Stimulated activated CD8-positive, alpha-beta memory T cell treated with anti-CD3 and anti-CD28 coated beads, Interleukin-4, amount 100 ng/mL, for 48 hours (primary cell): Measurements from ENCODE around the gene POLR3C.
A peak's percentile ranks its signal among the peaks of the same experiment; 100 is the strongest.

ENCODE experiments used
- DNase-seq: peaks from one replicate; pipeline ENCODE4 v3.0.0-alpha.2; 2020

POLR3C gene

DNA sequence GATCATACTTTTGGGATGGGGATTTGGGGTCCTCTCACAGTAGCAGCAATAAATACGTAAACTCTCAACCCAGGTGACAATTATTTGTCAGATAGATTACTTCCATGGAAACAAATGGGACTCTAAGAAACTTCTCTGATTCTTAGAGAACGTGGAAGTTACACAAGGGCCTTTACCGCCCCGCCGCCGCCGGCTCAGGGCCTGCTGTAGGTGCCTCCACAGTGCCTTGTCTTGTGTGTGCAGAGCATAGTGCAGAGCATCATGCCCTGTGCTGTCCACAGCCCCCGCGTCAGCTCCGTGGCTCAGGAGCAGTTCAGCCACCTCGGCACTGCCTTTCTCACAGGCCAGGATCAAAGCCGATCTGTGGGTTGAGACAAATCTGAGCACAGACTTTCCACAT, 50.6 kb downstream of the POLR3C start:
- no peak for DNase-seq

DNA sequence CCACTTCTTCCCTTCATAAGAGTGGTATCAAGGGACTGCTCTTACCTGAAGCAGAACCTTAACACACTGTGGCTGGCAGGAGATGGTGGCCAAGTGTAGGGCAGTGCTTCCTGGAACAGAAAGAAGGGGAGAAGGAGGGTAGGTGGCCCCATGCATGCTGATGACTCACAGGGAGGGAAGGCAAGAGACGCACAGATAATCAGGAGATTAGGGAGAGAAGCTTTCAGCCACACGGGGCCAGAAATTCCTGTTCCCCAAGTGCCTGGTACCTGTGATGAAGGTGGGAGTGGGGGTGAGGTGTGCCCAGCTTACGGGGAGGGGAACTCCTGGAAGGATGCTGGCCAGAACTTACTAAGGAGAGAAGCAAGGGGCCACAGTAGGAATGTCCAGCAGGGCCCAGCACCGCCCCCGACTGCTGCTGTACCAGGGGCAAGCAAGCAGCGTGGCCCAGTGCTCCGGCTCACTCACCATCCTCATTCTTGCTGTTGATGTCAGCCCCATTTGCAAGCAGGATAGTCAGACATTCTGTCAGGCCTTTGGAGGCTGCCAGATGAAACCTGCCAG, 54.0 kb downstream of the POLR3C start:
- DNase-seq = no peak

DNA sequence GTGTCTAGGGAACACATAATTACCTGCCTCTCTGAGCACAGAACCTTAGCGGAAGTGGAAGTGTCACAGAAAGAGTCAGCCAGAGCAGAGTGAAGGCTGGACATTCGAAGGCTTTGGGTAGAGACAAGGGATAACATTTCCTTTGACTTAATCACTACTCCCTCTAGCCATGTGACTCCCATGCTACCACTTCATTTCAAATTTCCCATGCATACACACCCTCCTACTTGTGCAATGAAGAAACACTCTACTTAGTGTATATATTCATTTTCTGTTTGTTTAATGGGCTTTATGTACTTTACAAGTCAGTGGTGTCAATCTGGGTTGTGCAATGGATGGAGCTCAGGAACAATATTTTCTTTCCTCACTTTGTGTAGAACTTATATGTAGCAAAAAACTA, 54.7 kb downstream of the POLR3C start:
- DNase-seq = no peak

DNA sequence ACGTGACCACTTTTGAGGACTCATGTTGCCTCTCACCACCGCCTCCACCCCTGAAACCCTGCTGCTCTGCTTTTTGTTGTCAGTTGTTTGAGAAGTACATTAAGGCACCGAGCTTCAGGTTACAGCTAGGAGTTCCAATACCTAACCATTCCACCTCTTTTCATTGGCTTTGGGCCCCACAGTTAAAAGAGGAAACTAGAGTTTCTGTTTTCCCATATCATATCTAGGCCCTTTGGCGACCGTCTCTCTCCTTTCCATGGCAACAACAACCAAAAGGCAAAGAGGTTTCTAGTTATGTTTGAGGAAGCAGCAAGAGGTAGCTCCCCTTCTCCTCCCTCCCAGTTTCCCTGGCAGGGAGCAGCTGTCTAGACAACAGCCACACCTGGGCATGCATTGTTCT, 55.8 kb downstream of the POLR3C start:
- DNase-seq = no peak

DNA sequence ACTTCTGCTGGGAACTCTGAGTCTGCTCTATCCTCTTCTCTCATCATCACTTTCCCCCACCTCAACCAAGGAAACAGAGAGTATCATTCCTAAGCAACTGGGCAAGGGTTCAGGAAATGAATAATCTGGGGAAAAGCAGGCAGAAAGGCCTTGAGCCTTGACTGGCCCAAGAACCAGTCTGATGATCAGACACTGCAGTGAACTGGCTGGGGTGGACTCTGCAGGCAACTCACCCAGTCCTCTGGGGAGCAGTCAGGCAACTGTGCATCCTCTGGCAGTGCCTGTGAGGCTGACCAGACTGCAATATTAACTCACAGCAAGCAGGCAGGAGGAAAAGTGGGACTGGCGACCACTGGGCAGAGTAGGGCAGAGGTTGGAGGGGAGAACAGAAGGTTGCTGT, 60.7 kb downstream of the POLR3C start:
- no peak for DNase-seq

DNA sequence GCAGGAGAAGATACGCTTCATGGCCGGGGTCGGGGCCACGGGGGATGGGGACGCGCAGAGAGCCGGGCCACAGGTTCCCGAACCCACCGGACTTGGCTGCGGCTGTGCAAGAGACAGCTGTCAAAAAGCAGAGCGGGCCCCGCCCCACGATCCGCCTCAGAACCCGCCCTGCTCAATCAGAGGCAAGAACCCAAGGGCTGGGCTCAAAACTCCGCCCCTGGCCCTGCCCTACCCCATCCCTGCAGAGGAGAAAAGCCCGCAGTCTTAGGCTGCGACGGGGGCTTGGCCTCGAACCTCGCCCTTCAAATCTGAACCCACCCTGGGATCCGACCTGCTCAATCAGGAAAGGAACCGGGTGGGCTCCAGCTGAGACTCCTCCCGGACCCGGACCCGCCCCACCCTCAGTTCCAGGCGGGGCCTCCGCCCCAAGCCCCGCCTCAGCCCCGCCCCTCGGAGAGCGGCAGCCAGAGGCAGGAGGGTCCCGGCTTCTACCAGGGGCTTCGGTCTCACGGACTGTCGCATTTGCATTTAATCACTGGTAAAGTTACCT, 61.8 kb downstream of the POLR3C start, which contains the start of gene ANKRD35:
Gene ANKRD35 (minus strand): TSS at position 129 of the 550 bp plus-strand sequence. CDS start 108 bp downstream, at position 21.
- peak; percentile 92 for DNase-seq

DNA sequence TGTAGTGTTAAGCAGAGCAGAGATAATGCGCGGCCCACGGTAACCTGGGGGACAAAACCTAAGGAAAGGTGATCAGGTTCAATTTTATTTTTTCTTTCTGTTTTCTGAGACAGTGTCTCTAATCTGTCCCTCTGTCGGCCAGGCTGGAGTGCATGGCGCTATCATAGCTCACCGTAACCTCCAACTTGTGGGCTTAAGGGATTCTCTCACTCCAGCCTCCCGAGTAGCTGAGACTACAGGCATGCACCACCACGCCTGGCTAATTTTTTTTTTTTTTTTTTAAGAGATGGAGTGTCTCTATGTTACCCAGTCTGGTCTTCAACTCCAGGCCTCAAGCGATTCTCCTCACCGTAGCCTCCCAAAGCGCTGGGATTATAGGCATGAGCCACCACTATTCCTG, 62.4 kb downstream of the POLR3C start:
- DNase-seq = no peak

DNA sequence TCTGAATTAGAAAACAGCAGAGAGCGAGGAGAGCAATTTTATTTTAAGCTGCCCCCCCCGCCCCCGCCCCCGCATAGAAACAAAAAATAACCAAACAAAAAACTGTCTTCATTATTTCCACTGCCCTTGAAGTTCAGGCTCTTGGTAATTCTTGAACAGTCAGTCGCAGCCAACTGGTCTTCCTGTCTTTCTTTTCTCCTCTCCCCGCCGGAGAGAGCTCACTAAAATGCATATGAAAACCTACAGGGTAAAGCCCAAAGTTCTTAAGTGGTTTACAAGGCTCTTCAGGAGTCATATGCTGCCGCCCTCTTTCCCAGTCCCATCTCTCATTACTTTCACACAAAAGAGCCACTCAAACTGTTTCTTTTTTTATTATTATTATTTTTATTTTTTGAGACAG, 62.8 kb downstream of the POLR3C start:
- DNase-seq = no peak

DNA sequence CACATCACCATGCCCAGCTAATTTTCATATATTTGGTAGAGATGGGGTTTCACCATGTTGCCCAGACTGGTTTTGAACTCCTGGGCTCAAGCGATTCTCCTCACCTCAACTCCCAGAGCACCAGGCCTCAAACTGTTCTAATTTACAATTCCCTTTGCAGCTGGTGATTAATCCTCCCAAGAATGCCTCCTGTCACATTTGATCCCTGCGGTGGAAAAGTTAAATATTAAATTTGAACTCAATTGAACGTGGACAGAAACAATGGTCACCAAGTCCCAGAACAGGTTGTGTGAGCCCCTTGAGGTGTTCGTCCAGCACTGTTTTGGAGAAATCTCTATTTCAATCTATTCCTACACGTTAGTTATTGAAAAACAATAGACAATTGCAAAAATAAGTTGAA, 63.6 kb downstream of the POLR3C start:
- DNase-seq = no peak

DNA sequence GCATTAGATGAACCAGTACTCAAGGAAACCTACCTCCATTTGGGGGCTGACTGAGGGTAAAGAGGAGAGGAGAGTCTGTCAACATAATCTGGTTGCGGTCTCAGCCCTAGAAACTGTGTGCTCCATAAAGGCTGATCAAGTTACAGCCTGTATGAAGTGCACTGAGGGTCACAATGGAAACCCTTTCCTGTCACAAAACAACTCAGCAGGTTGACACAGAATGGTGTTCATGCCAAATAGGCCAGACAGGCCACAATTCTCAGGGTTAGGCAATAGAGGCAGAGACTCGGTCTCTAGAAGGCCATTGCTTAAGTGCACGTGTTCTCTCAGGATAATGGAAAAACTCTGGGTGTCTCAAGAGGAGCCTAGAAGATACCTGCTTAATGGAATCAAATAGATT, 65.7 kb downstream of the POLR3C start:
- DNase-seq = no peak

DNA sequence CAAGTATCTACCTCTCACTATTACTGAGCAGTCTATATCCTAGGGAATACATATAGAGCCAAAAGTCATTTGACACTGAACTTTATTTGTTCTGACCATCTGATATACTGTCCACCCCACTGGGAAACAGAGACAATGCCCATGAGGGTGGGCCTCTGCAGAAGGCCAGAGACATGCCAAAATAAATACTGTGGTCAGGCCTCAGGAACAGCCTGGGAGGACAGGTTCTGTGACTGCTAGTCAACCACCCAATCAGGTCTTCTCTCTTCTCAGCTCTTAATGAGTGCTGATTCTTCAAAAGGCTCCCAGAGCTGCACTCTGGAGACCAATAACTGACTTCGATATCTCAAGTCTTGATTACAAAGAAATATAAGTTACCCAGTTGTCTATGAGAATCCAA, 67.1 kb downstream of the POLR3C start:
- no peak for DNase-seq

DNA sequence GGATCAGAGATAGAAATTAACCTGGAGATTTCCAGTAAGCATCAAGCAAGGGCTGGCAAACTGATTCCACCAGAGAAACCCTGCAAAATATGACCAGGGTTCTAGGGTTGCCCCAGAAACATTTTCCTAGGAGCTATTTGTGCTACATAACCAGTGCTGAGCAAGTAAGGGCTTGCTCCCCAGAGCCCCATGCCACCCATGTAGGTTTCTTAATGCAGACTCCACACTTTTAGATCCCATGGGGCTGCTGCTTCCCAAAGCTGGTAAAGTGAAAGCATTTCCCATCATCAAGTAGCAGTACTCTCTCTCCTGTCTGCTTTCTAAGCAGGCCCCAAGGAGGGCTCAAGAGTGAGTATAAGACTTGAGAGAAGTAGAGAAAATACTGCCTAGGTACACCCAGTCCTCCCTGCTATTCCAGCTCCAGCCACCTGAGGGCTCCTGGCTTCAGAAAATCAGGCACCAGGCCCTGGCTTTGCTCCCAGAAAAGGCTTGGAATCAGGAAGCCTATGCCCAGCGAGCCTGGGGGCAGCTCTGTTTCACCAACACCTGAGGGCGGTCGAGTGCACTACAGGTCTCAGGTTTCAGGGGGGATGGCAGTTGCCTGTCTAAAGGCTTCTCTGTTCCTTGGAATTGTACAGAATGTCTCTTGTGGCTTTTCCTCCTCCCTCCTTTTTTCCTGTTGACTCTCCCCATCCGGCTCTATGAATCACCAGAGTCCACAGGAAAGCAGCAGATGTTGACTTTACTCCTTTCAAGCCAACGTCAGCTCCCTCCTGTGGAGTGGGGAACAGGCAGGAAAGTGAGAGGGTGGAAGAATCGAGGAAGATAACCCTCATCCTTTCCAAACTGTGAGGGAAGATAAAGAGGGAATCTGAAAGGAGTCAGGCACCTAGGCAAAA, 67.8 kb downstream of the POLR3C start:
- DNase-seq = peak; percentile 74

DNA sequence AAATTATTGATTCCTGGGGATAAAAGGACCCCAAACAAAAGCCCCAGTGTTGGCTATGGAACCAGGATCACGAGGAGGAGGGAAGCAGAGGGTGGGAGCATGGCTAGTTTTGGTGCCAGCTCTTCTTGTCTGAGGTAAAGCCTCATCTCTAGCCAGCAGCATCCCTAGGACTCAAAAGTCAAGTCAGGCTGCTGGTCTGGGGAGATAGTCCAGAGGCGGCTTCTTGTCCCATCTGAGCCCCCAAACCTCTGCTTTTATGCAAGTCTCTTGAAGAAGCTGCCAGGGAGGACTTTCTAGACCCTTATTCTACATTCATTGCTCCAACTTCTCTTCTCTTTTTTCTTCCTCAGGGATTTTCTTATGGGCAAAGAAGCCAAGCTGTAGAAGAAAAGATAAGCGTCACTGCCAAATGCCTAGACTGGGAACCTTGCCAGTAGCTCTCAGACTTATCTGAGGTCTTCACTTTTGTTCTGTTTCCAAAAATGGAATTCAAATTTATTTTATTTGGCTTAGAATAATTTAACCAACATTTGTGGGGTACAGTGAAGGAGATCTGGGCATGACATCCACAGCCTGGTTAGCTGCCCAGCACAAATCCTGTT, 68.6 kb downstream of the POLR3C start:
- DNase-seq = no peak

DNA sequence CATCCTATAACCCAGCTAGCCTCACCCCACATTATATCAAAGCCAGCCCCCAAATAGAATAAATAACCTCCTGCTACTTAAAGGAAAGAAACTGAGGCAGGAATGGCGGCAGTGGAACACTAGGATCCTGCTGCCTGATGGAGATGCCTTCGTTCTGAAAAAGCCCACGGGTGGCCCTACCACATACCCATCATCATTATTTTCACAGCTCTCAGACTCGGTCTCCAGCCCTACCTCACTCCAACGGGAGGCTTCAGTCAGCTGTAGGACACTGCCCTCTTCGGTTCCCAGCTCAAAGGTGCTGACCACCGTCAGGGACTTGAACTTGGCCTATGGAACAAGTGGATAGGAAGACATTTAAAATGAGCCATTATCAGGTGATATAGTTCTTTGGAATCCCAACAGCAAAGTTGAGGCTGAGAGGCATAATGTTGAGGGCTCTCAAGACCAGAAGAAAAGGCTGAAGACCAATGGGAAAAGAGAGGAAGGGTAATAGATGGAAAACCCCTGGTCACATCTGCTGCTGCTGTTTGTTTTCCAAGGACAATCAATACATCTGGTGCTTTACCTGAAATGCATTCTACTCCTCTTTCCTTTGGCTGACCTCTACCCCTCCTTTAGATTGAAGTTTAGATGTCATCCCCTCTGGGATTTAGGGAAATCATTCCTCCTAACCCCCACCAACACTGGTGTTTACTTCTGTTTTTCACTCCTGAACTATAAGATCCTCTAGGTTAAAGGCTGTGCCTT, 69.5 kb downstream of the POLR3C start:
- no peak for DNase-seq
